Neutrophil (primary cell): ENCODE measurements around the gene DDX60.

Experiments
- H3K27ac ChIP-seq: fragments of 200-600 bp; sonication (generic); 2 replicates; pipeline ENCODE4 v1.5.1; 2016; ENCODE audit warnings: mild to moderate bottlenecking, moderate library complexity
- H3K27me3 ChIP-seq: fragments of 200-600 bp; sonication (generic); 2 replicates; pipeline ENCODE4 v1.6.0; 2016; ENCODE audit warnings: mild to moderate bottlenecking
- H3K36me3 ChIP-seq: fragments of 200-600 bp; sonication (generic); 2 replicates; pipeline ENCODE4 v1.5.1; 2017
- H3K4me1 ChIP-seq, 2 experiments: fragments of 200-600 bp in 1 of 2; sonication (generic) in 1 of 2; 1 replicate in 1 of 2; 2 replicates in 1 of 2; pipeline versions ENCODE4 v1.5.1 to v1.6.1; 2013 to 2016; ENCODE audit warnings: low read depth in 1 of 2, low read length in 1 of 2, mild to moderate bottlenecking in 1 of 2, moderate library complexity in 1 of 2; ENCODE audit not compliant: control insufficient read depth in 1 of 2, insufficient read depth in 1 of 2
- H3K4me3 ChIP-seq, 2 experiments: fragments of 200-600 bp in 1 of 2; sonication (generic) in 1 of 2; 1 replicate in 1 of 2; 2 replicates in 1 of 2; pipeline ENCODE4 v1.5.1; 2013 to 2016; ENCODE audit warnings: low read depth in 1 of 2, low read length in 1 of 2, mild to moderate bottlenecking in 1 of 2, moderate library complexity in 1 of 2
- H3K9me3 ChIP-seq: fragments of 200-600 bp; sonication (generic); 2 replicates; pipeline ENCODE4 v1.5.1; 2016
- TF ChIP-seq, protein P1 (sequence below): fragments of 200-600 bp; sonication (generic); IDR thresholded peaks from 2 replicates; pipeline ENCODE4 v1.5.1; 2016; ENCODE audit warnings: antibody characterized with exemption

Gene DDX60

DNA sequence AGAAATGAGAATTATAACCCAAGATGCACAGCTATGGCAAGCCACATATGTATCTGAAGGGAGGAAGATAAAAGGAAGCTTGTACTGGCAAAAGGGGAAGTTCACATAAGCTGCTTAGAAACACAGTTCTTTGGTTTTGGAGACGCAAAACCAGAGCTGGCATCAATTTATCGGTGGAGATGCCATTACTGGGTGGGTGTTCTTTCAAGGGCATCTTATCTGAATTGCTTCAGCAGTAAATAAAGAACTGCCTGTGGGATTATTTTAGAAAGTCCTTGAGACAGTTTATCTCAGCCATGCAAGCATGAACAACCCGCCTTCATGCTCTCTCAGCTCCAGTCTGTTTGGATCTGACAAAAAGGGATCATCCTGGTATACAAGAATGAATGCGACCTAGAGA is 60.8 kb downstream of the DDX60 start:
- Histone ChIP-seq H3K4me1 (no peaks in the 10 kb centered on the region), H3K4me3 (no peak overlapping the region), H3K9me3 (no peaks in the 10 kb centered on the region), H3K27me3 (no peaks in the 10 kb centered on the region), H3K36me3 (no peaks in the 10 kb centered on the region), H3K27ac (no peak overlapping the region)
- TF ChIP-seq, protein P1, sequence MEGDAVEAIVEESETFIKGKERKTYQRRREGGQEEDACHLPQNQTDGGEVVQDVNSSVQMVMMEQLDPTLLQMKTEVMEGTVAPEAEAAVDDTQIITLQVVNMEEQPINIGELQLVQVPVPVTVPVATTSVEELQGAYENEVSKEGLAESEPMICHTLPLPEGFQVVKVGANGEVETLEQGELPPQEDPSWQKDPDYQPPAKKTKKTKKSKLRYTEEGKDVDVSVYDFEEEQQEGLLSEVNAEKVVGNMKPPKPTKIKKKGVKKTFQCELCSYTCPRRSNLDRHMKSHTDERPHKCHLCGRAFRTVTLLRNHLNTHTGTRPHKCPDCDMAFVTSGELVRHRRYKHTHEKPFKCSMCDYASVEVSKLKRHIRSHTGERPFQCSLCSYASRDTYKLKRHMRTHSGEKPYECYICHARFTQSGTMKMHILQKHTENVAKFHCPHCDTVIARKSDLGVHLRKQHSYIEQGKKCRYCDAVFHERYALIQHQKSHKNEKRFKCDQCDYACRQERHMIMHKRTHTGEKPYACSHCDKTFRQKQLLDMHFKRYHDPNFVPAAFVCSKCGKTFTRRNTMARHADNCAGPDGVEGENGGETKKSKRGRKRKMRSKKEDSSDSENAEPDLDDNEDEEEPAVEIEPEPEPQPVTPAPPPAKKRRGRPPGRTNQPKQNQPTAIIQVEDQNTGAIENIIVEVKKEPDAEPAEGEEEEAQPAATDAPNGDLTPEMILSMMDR = no peak

GRCh38 chr4:168248176-168248710 is 70.3 kb downstream of the DDX60 start:
- no peak overlapping the region for H3K27ac ChIP-seq
- H3K9me3 ChIP-seq = no peaks in the 10 kb centered on the region
- H3K4me3 ChIP-seq = no peak overlapping the region
- no peaks in the 10 kb centered on the region for H3K36me3 ChIP-seq
- no peaks in the 10 kb centered on the region for H3K27me3 ChIP-seq
- no peaks in the 10 kb centered on the region for H3K4me1 ChIP-seq
- TF ChIP-seq, protein P1 = no peak

- TF ChIP-seq, protein P1 = no peak
- no peaks in the 10 kb centered on the region for H3K4me1 ChIP-seq
- no peaks in the 10 kb centered on the region for H3K9me3 ChIP-seq
- no peaks in the 10 kb centered on the region for H3K36me3 ChIP-seq
- H3K27ac ChIP-seq = no peak overlapping the region
- H3K4me3 ChIP-seq = no peak overlapping the region
- H3K27me3 ChIP-seq = no peaks in the 10 kb centered on the region
Observed at GRCh38 chr4:168247603-168248002, 70.9 kb downstream of the DDX60 start.

- Histone ChIP-seq H3K36me3 (no peaks in the 10 kb centered on the region), H3K27me3 (no peaks in the 10 kb centered on the region), H3K27ac (no peak overlapping the region), H3K9me3 (peaks cover 3% of the 10 kb centered on the region), H3K4me3 (no peak overlapping the region), H3K4me1 (no peaks in the 10 kb centered on the region)
- TF ChIP-seq, protein P1 = no peak
Observed at GRCh38 chr4:168241953-168242352, 76.6 kb downstream of the DDX60 start.

DNA sequence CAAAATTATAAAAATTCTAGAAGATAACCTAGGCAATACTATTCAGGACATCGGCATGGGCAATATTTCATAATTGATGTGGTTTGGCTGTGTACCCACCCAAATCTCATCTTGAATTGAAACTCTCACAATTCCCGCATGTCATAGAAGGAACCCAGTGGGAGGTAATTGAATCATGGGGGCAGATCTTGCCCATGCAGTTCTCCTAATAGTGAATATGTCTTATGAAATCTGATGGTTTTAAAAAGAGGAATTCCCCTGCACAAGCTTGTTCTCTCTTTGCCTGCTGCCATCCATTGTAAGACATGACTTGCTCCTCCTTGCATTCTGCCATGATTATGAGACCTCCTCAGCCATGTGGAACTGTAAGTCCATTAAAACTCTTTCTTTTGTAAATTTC is 77.7 kb downstream of the DDX60 start:
- Histone ChIP-seq H3K36me3 (no peaks in the 10 kb centered on the region), H3K9me3 (peaks cover 3% of the 10 kb centered on the region), H3K4me1 (no peaks in the 10 kb centered on the region), H3K4me3 (no peak overlapping the region), H3K27me3 (no peaks in the 10 kb centered on the region), H3K27ac (no peak overlapping the region)
- TF ChIP-seq, protein P1 = no peak

GRCh38 chr4:168221301-168221700 is 97.3 kb downstream of the DDX60 start:
- TF ChIP-seq, protein P1 = no peak
- H3K27ac ChIP-seq = no peak overlapping the region
- H3K4me3 ChIP-seq = no peak overlapping the region
- no peaks in the 10 kb centered on the region for H3K36me3 ChIP-seq
- H3K4me1 ChIP-seq = no peaks in the 10 kb centered on the region
- no peaks in the 10 kb centered on the region for H3K27me3 ChIP-seq
- H3K9me3 ChIP-seq = no peaks in the 10 kb centered on the region
